GM23248 (cell line): ENCODE data around the gene ABHD16A.

ENCODE experiments used
- EZH2 ChIP-seq: fragments of 200-600 bp; sonication (generic); IDR thresholded peaks from 2 replicates; pipeline ENCODE4 v1.6.1; 2018; ENCODE audit warnings: antibody characterized with exemption, mild to moderate bottlenecking; ENCODE audit not compliant: insufficient read depth, poor library complexity, severe bottlenecking
- EZH2phosphoT487 ChIP-seq: fragments of 200-600 bp; sonication (generic); IDR thresholded peaks from 2 replicates; pipeline ENCODE4 v1.6.1; 2018; ENCODE audit warnings: antibody characterized with exemption, moderate library complexity, mild to moderate bottlenecking, low read depth; ENCODE audit not compliant: insufficient read depth

DNA sequence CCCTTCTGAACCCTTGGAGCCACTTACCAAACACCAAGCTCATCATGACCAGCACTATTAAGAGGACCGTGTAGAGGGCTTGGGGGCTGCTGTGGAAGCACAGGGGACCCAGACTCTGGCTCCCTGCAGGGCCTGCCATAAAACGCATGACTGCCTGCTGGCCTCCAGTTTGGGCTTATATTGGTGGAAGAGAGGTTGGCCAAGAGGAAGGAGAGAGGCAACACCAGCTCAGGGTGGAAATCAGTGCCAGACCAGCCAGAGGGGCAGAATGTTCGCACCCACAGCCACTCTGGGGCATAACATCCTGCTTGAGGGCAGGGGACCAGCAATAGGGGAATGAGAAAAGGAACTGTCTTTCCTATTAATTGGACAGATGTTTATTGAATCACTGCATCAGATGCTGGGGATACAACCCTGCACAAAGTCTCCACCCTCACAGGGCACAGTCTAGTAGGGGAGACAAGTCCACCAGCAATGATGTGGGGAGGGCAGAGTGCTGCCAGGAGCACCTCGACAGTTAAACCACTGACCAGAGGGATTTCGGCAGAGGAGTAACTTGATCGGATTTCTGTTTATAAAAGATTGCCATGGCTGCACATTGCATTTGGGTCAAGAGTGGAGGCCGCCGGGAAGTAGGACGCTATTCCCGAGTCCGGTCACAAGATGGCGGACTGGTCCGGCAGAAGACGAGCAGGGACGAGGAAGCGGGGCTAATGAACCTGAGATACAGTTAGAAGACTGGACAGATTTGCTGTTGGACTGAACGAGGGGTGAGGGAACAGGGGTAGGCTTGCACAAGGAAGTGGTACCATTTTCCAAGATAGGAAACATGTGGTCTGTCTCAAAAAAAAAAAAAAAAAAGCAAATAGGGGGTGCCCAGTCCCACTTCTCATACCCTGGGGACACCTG is 22.6 kb downstream of the ABHD16A start, which contains the start of gene LY6G5C:
- TF ChIP-seq EZH2 (no peak), EZH2phosphoT487 (no peak)
